ENCODE measurements around the gene LIF.

Gene LIF

DNA sequence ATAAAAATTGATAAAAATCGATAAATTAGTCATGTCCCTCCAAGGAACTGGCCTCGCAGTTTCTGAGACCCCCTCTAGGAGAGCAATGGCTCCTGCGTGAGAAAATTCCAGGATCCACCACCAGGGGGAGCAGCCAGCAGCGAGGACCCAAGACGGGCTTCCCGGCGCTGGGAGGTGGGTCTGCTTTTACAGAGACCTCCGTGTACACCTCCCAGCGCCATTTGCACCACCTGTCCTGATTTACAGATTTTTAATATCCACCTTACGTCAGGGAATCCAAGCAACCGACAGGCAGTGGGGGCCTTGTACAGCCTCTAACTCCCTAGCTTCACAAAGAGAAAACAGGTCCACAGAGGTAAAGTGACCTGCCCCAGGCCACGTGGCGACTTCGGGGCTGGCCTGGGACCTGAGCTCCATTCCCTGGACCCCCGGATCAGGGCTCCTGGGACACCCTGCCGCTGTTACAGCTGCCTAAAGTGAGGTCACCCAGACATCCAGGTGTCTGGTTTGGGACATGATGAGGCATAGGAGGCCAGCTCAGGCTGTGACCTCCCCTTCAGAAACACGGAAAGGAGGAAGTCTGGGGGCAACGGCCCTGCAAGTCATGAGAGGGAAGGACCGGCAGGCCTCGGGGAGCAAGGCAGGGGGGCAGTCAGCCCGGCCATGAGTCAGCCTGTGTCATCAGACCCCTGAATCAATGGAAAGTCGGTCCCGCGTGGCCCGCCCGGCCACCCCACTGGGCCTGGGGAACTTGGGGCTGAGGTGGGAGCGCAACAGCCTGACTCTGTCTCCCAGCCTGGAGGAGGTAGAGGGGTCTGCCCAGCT, 16.6 kb upstream of the LIF start:
- DNase-seq = peak; percentile 88

DNA sequence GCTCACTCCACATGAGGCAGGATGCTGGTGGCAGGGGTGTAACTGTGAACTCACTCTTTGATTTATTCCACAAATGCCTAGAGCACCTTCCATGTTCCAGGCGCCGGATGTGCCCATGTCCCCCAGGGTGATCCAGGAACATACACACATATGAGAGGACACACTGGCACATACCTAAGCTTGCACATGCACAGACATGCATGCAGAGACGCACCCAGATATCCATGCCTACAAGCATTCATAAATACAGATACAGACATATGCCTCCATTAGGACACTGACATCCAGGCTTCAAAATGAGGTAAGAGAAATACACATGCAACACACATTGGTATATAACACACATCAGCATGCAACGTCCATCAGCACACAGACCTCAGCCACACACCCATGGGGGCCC, 15.6 kb upstream of the LIF start:
- DNase-seq = no peak

- no peak for DNase-seq
These were observed 14.6 kb upstream of the LIF start for GRCh38 chr22:30261134-30261533.

DNA sequence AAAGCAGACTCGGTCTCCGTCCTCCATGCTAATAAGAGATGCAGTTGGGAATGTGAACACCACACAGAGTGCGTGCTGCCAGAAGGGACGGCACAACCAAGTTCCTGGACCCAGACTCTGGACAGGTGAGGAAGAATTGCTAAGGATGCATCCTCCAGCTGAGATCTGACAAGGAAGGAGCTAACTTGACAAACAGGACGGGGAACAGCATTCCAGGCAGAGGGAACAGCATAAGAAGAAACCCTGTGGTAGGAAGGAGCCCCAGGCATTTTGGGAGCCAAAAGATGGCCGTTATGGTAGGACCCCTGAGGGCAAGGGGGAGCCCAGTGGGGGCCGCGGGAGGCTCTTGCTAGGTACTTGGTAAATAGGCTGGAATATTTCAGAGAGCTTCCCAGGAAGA, 14.1 kb upstream of the LIF start:
- DNase-seq = no peak

DNA sequence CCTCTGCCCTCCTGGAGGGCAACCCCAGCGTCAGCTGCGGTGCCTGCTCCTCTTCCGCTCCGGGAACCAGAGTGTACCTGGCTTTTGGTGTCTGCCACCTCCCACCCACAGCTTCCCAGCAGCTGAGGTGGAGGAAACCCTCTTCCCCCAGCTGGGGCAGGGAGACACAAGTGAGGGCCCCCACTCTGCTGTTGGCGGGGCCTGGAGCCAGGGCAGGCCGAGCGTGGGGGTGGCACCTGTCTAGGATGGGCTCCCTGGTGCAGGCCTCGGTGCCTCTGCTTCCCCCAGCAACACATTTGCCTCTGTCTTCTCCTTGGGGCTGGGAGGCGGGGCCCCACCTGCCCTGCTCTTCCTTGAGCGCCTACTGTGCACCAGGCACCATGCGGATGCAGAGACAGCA, 13.7 kb upstream of the LIF start:
- no peak for DNase-seq

DNA sequence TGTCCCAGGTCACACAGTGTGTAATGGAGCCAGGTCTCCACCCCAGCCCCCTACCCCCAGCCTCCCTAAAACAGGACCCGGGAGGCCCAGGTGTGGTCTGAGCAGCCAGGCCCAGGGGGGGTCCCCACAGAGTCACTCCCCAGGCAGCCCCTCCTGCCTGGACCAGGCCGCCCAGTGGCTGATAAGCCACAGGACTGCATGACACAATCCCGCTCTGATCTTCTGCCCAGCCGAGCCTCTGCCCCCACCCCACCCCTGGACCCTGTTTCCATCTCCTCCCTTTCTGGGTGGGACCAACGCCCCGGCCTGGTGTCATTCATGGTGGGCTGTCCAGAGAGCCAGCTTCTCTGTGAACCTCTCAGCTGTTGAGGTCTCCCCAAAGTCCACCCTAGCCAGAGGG, 7.8 kb upstream of the LIF start:
- DNase-seq = no peak

- no peak for DNase-seq
These were observed 6.8 kb upstream of the LIF start for GRCh38 chr22:30253205-30253852.

DNA sequence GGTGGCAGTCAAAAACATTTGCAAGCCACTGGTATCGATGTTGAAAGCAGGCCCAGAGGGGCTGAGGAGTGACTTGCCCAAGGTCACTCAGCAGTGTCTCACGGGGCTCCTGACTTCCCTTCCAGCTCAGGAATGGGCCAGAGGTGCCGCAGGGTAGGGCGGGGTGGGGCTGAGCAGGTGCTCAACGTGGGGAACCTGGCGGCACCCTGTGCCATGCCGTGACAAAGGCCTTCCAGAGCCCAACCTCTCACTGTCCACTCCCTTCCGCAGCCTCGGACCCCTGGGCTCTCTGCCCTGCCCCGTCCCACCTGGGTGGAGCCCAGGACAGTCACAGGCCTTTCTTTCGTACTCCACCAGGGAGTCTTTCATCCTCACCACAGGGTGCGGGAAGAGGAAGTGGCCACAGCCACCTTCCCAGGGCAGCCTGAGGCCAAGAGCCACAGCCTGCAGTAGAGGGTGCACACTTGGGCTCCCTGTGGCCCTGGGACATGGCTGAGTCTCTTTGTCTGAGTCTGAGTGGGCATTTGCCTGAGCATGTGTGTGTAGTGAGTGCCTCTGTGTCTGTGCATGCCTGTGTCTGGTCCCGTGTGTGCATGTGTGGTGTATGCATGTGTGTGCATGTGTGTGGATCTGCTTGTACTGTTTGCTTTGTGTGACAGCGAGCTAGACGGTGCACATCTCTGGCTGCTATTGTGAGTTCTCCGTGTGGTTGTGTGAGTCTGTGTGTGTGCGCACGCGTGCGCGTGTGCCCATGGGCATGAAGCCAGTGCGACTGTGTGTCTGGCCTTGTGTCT, 6.0 kb upstream of the LIF start:
- no peak for DNase-seq

DNA sequence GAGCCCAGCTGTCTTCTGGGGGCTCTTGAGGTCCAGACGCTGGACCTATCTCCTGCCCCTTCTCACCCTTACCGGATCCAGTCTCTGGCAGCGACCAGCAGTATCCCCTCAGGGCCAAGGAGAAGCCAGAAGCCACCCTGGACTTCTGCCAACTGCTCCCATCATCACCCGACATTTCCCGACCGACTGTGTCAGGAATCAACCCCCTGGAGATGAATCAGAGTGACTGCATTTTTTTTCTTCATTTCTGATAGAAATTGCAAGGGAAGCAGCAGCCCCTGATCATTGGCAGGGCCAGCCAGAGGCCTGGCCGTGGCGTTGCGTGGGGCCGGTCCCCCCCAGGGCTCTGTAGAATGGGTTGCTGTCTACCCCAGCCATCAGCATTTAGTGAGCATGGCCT, 5.2 kb upstream of the LIF start:
- DNase-seq = no peak

DNA sequence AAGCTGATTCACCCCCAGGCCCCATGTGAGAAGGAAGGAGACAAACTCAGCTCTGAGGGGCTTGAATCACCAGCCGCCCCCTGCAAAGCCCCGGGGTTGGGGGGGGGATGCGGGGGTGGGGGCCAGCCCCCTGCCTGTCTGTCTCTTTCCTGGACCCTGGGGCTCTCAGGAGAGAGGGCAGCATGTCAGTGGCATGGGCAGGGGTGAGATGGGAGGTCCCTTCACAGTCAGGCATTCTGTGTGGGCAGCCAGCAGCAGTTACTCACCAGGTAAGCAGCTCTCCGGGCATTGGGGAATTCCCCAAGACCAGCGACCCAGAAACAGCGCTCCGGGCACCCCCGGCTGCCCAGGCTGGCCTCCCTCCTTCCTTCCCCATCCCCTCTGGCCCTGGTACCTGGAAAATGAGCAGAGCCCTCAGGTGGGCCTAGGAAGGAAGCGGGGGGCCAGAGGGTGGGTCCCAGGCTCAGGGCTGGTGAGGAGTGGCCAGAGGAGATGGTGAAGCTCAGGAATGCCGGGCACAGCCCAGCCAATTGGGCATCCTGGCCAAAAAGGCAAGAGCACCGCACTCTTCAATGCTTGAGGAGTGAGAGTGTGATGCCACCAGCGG, 4.2 kb upstream of the LIF start:
- DNase-seq = peak; percentile 53

DNA sequence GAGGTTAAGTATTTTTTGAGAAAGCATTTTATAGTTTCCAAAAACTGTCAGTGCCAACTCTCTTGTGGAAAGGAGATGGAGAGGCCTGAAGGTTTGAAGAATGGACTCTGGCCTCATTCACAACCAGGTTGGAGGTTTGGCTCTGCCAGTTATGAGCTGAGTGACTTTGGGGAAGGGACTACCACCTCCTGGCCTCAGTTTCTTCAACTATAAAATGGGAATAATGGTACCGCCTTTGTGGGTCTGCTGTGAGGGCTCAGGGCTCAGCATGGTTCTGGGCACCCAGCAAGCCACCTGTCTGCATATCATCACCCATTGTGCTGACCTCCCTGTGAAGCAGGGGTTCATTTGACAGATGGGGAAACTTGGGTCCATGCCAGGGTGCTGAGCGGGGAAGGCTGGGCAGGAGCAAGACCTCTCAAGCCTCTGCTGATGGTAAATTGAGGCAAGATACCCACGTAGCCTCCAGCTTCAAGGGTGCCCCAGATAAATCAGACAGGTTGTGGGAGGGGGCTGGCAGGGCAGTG, 3.5 kb upstream of the LIF start:
- no peak for DNase-seq

DNA sequence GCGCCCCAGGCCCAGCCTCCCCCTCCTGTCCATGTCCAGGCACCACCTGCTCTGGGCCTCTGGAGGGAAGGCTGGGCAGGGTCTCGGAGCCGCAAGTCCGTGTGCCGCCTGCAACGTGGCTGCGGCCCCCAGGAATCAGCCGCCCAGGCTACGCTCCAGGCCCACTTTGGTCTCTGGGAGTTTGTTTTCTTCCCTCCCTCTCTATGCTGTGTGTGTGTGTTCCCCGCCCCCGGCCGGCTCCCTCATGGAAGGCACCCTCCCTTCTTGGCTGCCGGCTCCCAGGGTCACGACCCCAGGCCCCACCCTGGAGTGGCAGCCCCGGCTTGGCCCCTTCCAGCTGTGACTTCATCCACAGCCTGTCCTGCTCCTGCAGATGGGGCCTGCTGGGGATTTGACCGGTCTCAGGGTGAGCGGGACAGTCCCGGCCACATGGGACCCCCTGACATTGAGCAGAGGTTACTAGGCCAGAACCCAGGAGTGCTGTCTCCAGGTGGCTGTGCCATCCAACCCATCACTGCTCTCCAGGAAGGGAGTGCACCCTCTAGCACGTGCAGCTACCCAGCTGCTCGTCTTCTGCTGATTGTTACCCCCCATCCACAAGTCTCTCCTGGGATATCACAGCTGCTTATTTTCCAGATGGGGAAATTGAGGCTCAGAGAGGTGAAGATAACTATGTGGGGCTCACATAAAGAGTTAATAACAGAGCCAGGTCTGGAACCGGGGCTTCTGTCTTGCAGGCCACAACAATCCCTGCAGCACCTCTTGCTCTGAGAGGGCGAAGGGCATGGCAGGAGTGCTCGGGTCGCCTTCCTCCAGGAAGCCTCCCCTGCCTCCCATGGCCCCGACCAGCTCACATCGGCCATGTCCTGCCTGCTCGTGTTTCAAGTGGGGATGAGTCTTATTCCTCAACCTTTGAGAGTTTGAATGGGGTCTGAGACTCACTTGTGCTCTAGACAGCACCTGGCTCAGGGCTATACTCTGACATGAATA, 2.8 kb upstream of the LIF start:
- DNase-seq = no peak

DNA sequence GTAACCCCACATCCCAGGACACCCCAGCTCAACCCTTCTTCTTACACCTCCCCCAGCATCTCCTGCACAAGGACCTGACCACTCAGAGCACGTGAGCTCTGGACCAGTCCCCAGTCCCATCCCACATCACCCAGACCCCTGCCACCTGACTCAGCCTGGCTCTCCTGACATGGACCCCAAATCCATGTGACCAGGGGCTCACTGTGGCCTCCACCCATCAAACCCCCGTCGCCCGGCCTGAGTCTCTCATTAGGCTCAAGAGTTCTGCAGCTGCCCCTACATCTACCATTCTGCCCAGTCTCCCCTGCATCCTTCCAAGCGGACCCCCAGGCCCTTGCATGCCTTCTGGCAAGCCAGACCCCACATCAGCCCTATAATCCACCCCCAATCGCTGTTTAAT, 1.9 kb upstream of the LIF start:
- DNase-seq = no peak

DNA sequence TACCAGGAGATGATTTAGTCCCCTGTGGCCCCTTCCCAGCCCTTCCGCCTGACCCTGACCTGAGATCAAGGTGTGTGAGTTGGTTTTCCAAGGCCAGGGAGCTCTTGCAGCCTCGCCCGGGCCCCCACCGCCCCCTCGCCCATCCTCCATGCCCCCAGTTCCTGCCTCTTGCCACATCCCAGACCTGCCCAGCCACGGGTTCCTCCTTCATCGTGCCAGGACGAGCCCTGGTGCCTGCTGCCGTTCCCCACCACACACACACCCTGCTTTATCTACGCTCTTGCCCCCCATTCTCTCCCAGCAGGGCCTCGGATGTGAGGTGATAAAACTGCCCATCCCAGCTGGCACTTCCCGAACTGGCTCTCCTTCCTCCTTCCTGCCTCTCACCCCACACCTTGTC, 1.4 kb upstream of the LIF start:
- no peak for DNase-seq

DNA sequence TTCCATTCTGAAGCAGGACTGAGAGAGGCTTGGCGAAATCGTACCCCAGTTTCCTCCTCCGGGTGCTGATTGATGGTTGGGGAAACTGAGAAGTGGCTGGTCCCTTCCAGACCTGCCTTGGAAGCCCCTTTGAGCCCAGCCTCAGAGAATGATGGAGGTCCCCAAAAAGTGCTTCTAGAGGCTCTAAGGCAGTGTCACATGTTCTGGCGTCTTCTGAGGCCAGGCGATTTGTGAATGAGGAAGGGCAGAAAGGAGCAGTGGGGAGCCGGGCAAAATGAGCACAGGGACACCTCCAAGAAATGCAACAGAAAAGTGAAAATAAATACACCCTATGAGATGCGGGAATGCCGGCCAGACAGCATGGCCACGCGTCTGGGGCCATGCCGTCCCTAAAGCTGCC, 1.0 kb upstream of the LIF start:
- no peak for DNase-seq

- DNase-seq = no peak
These were observed 336 bp upstream of the LIF start for GRCh38 chr22:30246814-30247376.

- DNase-seq = peak; percentile 72
These were observed 1.2 kb downstream of the LIF start for GRCh38 chr22:30245181-30245984.

GRCh38 chr22:30244641-30245040, 1.9 kb downstream of the LIF start:
- DNase-seq = no peak

GRCh38 chr22:30244066-30244465, 2.5 kb downstream of the LIF start:
- peak; percentile 44 for DNase-seq

- peak; percentile 64 for DNase-seq
These were observed 2.9 kb downstream of the LIF start for GRCh38 chr22:30243661-30244060.

Data from activated CD4-positive, alpha-beta T cell treated with anti-CD3 and anti-CD28 coated beads, Interleukin-10, Interleukin-2, amounts not matched to agents 100 ng/mL and 50 ng/mL, durations not matched to agents 16 hours and 8 hours (primary cell).